Measurements from ENCODE around the gene GULP1. TPM values are rescaled to one million over a fixed set of nuclear protein-coding genes. Genes with fewer than 3 reads are reported as not detected.

The GULP1 gene
- total and polyA plus RNA-seq, 10 of the 15 experiments (the other 5 are each of a cell fraction or from before 2014, with no cell fraction given) = 0.02 to 1.3 (median 0.15) TPM; not detected in 5

DNA sequence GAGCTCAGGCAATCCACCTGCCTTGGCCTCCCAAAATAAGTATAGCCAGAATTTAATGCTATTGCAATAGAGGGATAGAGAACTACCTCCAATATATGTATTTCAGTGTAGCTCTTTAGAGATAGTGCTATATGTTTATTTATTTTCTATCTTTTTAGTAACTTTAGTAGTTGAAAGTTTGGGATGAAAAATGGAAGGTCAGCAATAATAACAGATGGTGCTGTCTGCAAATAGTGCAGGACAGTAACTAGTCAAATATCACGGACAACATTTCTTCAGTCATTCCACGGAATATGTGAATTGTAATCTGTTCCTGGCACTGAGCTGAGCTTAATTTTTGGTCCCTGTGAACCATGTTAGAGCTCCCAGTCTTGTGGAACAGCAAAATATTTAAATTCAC lies 43.2 kb upstream of the GULP1 start:
- DNase-seq (ENCODE audit: low read depth, low spot score) (no peak), ATAC-seq (no peak), FAIRE-seq (no peak)
- in situ Hi-C loops (cut with MboI) (no loop called here), intact Hi-C loops (cut with micrococcal nuclease; ENCODE audit: unreplicated experiment) (no loop called here)
- RAD21 ChIA-PET (ENCODE audit: unreplicated experiment) = interaction anchor here (0.6 kb wide), 1 partner anchor 43 kb away, joined by 3 read pairs; the partner anchor contains the start of gene GULP1
- H3K79me2 ChIP-seq (ENCODE audit: control insufficient read depth, insufficient read depth, low read length) = no peaks in the 10 kb centered on the region
- no peaks in the 10 kb centered on the region for H4K20me1 ChIP-seq (ENCODE audit: control insufficient read depth, insufficient read depth)
- no peaks in the 10 kb centered on the region for H3K4me1 ChIP-seq (ENCODE audit: control insufficient read depth, insufficient read depth, low read length)
- H3K36me3 ChIP-seq (ENCODE audit: control insufficient read depth in 2 of 2, insufficient read depth in 2 of 2, low read length in 1 of 2) = no peaks in the 10 kb centered on the region
- no peak overlapping the region for H3K4me3 ChIP-seq
- no peak overlapping the region for H3K9ac ChIP-seq (ENCODE audit: control insufficient read depth, insufficient read depth, low read length)
- no peak overlapping the region for H2AFZ ChIP-seq (ENCODE audit: control insufficient read depth, low read depth, low read length)
- H3K4me2 ChIP-seq (ENCODE audit: control insufficient read depth, insufficient read depth) = no peak overlapping the region
- no peak for TF ChIP-seq YBX1 (IDR thresholded peaks at IDR 0.05)
- no peak for TF ChIP-seq IKZF2 (IDR thresholded peaks at IDR 0.05)
- no peak for TF ChIP-seq MXI1 (IDR thresholded peaks at IDR 0.05; ENCODE audit: low read depth, low read length)
- TF ChIP-seq MYB (IDR thresholded peaks at IDR 0.05; ENCODE audit: borderline replicate concordance, low read depth, low read length) = no peak
- TF ChIP-seq NR2F1 (conservative IDR thresholded peaks at IDR 0.05) = no peak
- TF ChIP-seq PAX8 (IDR thresholded peaks at IDR 0.05) = no peak
- TF ChIP-seq FOXK2 (IDR thresholded peaks at IDR 0.05) = no peak
- no peaks in the 10 kb centered on the region for H3K9me3 ChIP-seq (replicated peaks; ENCODE audit: control insufficient read depth, insufficient read depth, low read length)
- POLR2A ChIA-PET = no interaction called here
- H3K27ac ChIP-seq (ENCODE audit: control insufficient read depth, insufficient read depth) = no peak overlapping the region
- SMC1A ChIA-PET (ENCODE audit: uncharacterized antibody, unreplicated experiment) = interaction anchor here (2.9 kb wide), 1 partner anchor 10 kb away, joined by 16 read pairs; no protein-coding TSS in a partner anchor
- H3K27me3 ChIP-seq (replicated peaks in 1 of 2; ENCODE audit: control insufficient read depth in 2 of 2, insufficient read depth in 2 of 2, low read length in 1 of 2) = no peaks in the 10 kb centered on the region
- no TSS peak for BruUV-seq (replicated peaks)
- WGBS (ENCODE audit: insufficient coverage, insufficient replicate concordance, low lambda C conversion rate, missing lambda C conversion rate) = 43% methylated on average over 2 of the region's 2 CpGs
- CTCF ChIA-PET = interaction anchor here (0.7 to 1.4 kb wide), 2 partner anchors 12 kb away, joined by 3 read pairs; no protein-coding TSS in a partner anchor

DNA sequence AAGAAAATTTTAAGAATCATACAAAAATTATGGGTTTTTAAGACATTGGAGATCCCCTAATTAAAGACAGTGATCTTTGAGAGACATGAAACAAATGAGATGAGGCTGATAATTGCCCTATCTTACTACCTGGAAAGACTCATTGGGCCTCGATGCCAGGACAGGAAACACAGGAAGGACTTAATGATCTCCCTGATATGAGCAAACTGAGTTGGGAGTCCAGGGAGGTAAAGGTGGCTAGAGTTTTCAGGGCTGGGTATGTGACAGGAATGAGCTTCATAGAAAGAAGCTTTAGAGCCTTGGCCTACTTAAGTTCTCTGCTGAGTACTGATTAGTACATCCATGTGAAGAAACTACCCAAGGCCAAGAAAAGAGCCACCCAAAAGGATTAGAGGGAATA lies 40.6 kb upstream of the GULP1 start:
- no peaks in the 10 kb centered on the region for H3K4me1 ChIP-seq (ENCODE audit: control insufficient read depth, insufficient read depth, low read length)
- no peak overlapping the region for H3K9ac ChIP-seq (ENCODE audit: control insufficient read depth, insufficient read depth, low read length)
- H2AFZ ChIP-seq (ENCODE audit: control insufficient read depth, low read depth, low read length) = no peak overlapping the region
- 0% methylated on average over 1 of the region's 1 CpG for WGBS (ENCODE audit: insufficient coverage, insufficient replicate concordance, low lambda C conversion rate, missing lambda C conversion rate)
- ChIA-PET POLR2A (no interaction called here), SMC1A (ENCODE audit: uncharacterized antibody, unreplicated experiment) (no interaction called here), CTCF (no interaction called here), RAD21 (ENCODE audit: unreplicated experiment) (no interaction called here)
- H3K4me2 ChIP-seq (ENCODE audit: control insufficient read depth, insufficient read depth) = no peak overlapping the region
- no peak for ATAC-seq
- no TSS peak for BruUV-seq (replicated peaks)
- in situ Hi-C loops (cut with MboI) = no loop called here
- H3K27me3 ChIP-seq (replicated peaks in 1 of 2; ENCODE audit: control insufficient read depth in 2 of 2, insufficient read depth in 2 of 2, low read length in 1 of 2) = no peaks in the 10 kb centered on the region
- no peaks in the 10 kb centered on the region for H3K79me2 ChIP-seq (ENCODE audit: control insufficient read depth, insufficient read depth, low read length)
- H3K36me3 ChIP-seq (ENCODE audit: control insufficient read depth in 2 of 2, insufficient read depth in 2 of 2, low read length in 1 of 2) = no peaks in the 10 kb centered on the region
- H3K9me3 ChIP-seq (replicated peaks; ENCODE audit: control insufficient read depth, insufficient read depth, low read length) = no peaks in the 10 kb centered on the region
- DNase-seq (ENCODE audit: low read depth, low spot score) = no peak
- intact Hi-C loops (cut with micrococcal nuclease; ENCODE audit: unreplicated experiment) = no loop called here
- no peaks in the 10 kb centered on the region for H4K20me1 ChIP-seq (ENCODE audit: control insufficient read depth, insufficient read depth)
- FAIRE-seq = no peak
- no peak overlapping the region for H3K4me3 ChIP-seq
- H3K27ac ChIP-seq (ENCODE audit: control insufficient read depth, insufficient read depth) = no peak overlapping the region
- TF ChIP-seq ZNF207 (IDR thresholded peaks at IDR 0.05; ENCODE audit: borderline replicate concordance) (no peak), BMI1 (IDR thresholded peaks at IDR 0.05; ENCODE audit: borderline replicate concordance) (no peak), TCF3 (IDR thresholded peaks at IDR 0.05; ENCODE audit: borderline replicate concordance, insufficient read depth, low read depth, low read length) (no peak), ZNF274 (IDR thresholded peaks at IDR 0.05; ENCODE audit: insufficient read depth, insufficient read length) (no peak), TARDBP (IDR thresholded peaks at IDR 0.05; ENCODE audit: borderline replicate concordance) (no peak), ATF7 (IDR thresholded peaks at IDR 0.05; ENCODE audit: low read depth) (no peak), FOXM1 (IDR thresholded peaks at IDR 0.05; ENCODE audit: low read depth, low read length) (no peak), CREM (IDR thresholded peaks at IDR 0.05; ENCODE audit: low read depth) (no peak), HDGF (IDR thresholded peaks at IDR 0.05) (no peak), IKZF2 (IDR thresholded peaks at IDR 0.05) (no peak)
- TF ChIP-seq, protein P1, sequence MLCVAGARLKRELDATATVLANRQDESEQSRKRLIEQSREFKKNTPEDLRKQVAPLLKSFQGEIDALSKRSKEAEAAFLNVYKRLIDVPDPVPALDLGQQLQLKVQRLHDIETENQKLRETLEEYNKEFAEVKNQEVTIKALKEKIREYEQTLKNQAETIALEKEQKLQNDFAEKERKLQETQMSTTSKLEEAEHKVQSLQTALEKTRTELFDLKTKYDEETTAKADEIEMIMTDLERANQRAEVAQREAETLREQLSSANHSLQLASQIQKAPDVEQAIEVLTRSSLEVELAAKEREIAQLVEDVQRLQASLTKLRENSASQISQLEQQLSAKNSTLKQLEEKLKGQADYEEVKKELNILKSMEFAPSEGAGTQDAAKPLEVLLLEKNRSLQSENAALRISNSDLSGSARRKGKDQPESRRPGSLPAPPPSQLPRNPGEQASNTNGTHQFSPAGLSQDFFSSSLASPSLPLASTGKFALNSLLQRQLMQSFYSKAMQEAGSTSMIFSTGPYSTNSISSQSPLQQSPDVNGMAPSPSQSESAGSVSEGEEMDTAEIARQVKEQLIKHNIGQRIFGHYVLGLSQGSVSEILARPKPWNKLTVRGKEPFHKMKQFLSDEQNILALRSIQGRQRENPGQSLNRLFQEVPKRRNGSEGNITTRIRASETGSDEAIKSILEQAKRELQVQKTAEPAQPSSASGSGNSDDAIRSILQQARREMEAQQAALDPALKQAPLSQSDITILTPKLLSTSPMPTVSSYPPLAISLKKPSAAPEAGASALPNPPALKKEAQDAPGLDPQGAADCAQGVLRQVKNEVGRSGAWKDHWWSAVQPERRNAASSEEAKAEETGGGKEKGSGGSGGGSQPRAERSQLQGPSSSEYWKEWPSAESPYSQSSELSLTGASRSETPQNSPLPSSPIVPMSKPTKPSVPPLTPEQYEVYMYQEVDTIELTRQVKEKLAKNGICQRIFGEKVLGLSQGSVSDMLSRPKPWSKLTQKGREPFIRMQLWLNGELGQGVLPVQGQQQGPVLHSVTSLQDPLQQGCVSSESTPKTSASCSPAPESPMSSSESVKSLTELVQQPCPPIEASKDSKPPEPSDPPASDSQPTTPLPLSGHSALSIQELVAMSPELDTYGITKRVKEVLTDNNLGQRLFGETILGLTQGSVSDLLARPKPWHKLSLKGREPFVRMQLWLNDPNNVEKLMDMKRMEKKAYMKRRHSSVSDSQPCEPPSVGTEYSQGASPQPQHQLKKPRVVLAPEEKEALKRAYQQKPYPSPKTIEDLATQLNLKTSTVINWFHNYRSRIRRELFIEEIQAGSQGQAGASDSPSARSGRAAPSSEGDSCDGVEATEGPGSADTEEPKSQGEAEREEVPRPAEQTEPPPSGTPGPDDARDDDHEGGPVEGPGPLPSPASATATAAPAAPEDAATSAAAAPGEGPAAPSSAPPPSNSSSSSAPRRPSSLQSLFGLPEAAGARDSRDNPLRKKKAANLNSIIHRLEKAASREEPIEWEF (IDR thresholded peaks at IDR 0.05; ENCODE audit: insufficient replicate concordance, low read depth, low read length) = no peak
